HG02678 (cell line): ENCODE data around the gene FBXL13.
"Not testable (repeated sequence)": the region's sequence is repeated elsewhere in the genome, so short reads cannot be mapped to it uniquely, and the experiment has no call there.

ENCODE experiments used
- ATAC-seq: cut with Tn5 transposase; IDR thresholded peaks from one replicate; pipeline ENCODE4 v1.9.1; 2021; ENCODE audit warnings: mild to moderate bottlenecking, moderate library complexity; ENCODE audit not compliant: unreplicated experiment

FBXL13 gene

GRCh38 chr7:102988631-102989560 is 85.7 kb downstream of the FBXL13 start:
- no peak for ATAC-seq

DNA sequence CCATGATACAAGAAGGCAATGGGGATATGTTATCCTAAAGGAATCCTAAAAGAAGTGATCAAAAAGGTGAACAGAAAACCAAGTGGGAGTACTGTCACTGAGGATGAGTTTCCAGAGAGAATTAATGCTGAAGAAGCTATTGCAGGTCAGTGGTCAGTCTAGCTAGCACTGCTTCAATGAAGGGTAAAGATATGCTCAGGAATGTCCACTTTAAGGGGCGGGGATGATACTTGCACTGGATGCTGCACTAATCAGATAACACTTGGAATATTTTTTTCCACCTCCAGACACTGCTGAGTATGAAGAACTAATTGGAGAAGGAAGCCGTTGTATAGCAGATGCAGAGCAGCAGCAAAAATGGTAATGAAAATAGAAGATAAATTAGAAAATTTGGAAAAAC is 86.5 kb downstream of the FBXL13 start:
- ATAC-seq: no peak

DNA sequence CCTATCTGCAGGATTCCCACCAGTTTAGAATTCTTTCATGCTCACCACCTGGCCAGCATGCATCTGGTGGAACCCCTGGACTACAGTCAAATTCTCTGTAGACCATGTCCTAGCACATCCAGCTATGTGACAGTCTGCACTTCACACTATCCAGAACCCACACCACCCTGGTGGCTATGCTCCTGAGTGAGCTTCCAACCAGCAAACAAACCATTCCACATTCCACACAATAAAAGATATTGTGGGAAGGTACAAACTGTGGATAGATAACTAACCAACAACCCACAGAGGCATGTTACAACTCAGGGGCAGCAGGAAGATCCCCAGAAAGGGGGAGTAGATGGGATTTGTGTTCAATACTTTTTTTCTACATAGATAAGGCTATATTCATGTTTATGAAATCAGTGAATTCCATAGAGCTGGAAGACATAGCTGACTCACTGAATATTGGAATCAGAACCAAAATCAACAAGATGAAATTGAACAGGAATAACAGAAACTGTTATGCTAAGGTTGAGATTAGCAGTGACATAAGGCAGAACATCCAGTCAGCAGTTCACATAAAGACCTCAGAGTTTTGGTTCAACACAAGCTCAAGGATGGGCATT is 89.3 kb downstream of the FBXL13 start:
- no peak for ATAC-seq

GRCh38 chr7:102983602-102984001 is 91.0 kb downstream of the FBXL13 start:
- ATAC-seq: no peak

DNA sequence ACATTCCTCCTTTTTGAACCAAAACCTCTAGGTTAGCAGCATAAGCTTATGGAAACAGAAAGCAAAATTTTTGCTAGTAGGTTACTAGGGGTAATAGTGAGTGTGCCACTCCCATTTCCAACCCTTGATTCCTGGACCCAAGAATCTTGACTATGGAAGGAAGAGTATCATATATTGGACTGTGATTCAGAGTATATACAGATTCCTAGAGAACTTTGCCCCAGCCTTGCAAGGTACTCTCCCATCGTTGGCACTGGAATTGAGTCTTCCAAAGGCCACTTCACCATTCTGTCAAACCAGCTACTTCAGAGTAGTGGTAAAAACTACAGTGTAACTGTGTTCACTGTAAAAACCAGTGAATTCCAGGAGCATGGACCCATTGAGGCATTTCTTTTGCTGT is 92.4 kb downstream of the FBXL13 start:
- ATAC-seq: no peak

- no peak for ATAC-seq
Measured at GRCh38 chr7:102981451-102981850, 93.1 kb downstream of the FBXL13 start.

- ATAC-seq: no peak
Measured at GRCh38 chr7:102979670-102980069, 94.9 kb downstream of the FBXL13 start.

- ATAC-seq: no peak
Measured at GRCh38 chr7:102978284-102978683, 96.3 kb downstream of the FBXL13 start.

DNA sequence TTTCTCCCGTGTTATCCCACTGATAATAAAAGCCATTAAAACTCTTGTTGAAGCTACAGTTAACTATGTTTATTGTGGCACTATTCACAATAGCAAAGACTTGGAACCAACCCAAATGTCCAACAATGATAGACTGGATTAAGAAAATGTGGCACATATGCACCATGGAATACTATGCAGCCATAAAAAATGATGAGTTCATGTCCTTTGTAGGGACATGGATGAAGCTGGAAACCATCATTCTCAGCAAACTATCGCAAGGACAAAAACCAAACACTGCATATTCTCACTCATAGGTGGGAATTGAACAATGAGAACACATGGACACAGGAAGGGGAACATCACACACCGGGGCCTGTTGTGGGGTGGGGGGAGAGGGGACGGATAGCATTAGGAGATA is 97.0 kb downstream of the FBXL13 start:
- ATAC-seq: not testable (repeated sequence)

DNA sequence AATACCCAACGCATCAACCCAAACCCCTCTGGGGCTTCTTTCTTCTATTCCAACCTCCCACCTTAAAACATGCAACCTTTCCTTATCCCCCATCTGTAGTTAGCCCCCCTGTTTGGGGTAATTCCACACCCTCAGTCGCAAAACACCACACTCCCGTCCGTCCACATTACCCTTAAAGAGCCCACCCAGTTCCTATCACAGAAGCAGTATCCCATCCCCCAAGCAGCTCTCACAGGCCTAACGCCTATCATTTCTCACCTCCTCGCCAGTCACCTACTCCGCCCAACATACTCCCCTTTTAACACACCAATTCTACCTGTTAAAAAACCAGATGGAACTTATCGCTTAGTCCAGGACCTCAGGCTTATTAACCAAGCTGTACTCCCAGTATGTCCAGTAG is 98.1 kb downstream of the FBXL13 start:
- ATAC-seq: no peak

DNA sequence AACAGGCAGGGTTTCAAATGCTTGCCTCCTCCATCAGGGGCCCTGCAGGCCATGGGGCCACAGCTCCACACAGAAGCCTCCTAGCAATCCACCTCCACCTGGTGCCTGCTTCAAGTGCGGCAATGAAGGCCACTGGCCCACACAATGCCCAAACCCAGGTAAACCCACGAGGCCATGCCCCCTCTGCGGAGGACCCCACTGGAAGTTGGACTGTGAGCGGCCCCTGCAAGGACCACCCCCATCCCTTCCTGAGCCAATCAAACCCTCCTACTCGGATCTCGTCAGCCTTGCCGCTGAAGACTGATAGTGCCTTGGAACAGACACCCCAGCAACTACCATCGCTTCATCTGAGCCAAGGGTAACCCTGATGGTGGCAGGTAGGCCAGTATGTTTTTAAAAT is 98.7 kb downstream of the FBXL13 start:
- ATAC-seq: no peak

DNA sequence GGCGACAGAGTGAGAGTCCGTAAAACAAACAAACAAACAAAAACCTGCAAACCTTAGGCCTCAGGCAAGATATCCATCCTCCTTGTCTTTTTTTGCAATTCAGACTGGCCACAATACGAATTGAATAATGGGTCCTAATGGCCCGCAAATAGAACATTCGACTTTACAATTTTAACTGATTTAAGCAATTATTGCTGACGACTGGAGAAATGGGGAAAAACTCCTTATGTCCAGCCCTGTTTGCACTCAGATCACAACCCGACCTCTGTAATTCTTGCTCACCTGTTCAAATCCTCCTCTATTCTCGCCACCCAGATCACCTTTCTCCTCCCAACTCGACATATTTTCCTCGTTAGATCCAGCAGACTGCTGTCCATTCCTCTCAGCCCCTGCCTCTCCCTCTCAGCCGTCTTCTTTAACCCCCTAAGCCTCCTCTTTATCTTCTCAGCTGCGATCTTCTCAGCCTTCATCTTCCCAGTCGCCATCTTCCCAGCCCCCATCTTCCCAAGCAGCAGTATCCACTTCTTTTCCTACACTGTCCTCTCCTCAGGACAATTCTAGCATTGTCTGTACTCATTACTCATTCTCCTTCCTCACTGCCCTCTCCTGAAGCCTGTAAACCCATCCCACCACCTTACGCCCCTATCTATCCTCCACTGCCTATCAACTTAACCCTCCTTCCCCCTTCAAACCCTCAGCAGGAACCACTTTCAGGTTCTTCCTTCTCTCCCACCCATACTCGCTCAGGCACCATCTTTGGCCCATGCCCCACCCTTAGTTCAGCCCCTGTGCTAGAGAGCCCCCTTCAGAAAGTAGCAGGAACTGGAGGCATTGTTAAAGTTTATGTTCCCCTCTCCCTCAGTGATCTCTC is 100.0 kb downstream of the FBXL13 start:
- no peak for ATAC-seq

- ATAC-seq: no peak
Measured at GRCh38 chr7:102973096-102973802, 101.3 kb downstream of the FBXL13 start.

DNA sequence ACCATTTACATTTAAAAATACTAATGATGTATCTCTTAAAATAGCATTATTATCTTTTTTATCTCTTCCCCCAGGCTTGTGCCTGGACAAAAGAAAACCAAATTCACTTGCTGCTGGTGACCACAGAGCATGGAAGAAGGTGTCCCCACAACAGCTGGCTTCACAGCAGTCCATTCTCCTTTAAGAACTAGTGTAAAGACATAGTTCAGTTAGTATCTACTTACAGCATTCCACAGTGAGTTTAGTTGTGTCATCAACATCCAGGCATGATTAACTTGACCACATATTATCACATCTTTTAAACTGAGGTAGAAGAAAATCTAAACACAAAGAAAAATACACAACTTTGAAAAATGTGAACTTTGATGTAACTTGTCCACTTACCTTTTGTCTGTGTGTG is 106.8 kb downstream of the FBXL13 start:
- no peak for ATAC-seq

DNA sequence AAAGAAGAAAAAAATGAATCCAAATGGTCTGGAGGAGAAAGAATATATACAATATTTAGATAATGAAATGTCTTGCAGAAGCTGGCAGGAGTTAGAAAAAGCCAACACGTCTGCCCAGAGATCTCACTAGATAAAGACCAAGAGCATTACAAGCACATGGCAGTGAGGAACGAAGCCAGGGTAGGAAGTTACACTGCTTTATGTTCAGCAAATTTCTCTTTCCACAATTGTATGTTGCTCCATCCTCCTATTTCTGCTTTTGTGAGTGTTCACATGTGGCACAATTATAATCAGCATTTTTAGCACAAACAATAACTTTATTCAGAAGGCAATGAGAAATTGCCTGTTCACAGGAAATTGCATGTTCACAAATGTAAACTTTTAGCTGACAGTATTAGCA is 108.1 kb downstream of the FBXL13 start:
- no peak for ATAC-seq

GRCh38 chr7:102961993-102962392 is 112.6 kb downstream of the FBXL13 start:
- not testable (repeated sequence) for ATAC-seq

DNA sequence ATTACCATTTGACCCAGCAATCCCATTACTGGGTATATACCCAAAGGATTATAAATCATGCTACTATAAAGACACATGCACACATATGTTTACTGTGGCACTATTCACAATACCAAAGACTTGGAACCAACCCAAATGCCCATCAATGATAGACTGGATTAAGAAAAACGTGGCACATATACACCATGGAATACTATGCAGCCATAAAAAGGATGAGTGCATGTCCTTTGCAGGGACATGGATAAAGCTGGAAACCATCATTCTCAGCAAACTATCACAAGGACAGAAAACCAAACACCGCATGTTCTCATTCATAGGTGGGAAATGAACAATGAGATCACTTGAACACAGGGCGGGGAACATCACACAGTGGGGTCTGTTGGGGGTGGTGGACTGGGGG is 116.6 kb downstream of the FBXL13 start:
- ATAC-seq: not testable (repeated sequence)

- ATAC-seq: not testable (repeated sequence)
Measured at GRCh38 chr7:102954359-102954758, 120.2 kb downstream of the FBXL13 start.

DNA sequence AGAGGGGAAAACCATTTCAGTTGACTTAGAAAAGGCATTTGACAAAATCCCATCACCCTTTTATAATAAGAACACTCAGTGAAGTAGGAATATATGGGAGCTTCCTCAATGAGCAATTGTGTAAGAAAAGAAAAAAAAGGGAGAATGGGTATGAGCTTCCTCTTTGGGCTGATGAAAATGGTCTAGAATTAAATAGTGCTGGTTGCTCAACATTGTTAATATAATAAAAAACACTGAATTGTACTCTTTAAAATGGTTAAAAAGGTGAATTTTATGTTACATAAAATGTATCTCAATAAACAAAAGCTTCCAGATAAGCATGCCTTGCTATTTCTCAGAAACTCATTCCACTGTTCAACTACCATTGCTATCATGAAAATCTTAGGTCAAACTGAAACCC is 121.2 kb downstream of the FBXL13 start:
- ATAC-seq: no peak

GRCh38 chr7:102951839-102952238 is 122.8 kb downstream of the FBXL13 start:
- ATAC-seq: no peak

GRCh38 chr7:102944241-102944640 is 130.4 kb downstream of the FBXL13 start:
- no peak for ATAC-seq
